Coronary artery (tissue), 2 donors: ENCODE measurements around the gene LIPE.

Source experiments
- DNase-seq: peaks from one replicate; pipeline ENCODE4 v3.0.0-alpha.2; 2017; ENCODE audit warnings: low spot score
- H3K27ac ChIP-seq, 2 donors: fragments of 200-600 bp; sonication (generic); one replicate each; pipeline ENCODE4 v1.5.1; 2016 to 2019
- H3K4me3 ChIP-seq: fragments of 200-600 bp; sonication (generic); 2 replicates; pipeline ENCODE4 v1.5.1; 2016; ENCODE audit warnings: mild to moderate bottlenecking, moderate library complexity
- CTCF ChIP-seq: fragments of 200-600 bp; sonication (generic); IDR thresholded peaks from one replicate; pipeline ENCODE4 v1.5.1; 2019; ENCODE audit warnings: antibody characterized with exemption

Gene LIPE

GRCh38 chr19:42427313-42427712, at the start of gene LIPE:
TSS of gene LIPE (minus strand) at chr19:42427388. CDS start at chr19:42427149, 239 bp downstream.
- no peak for DNase-seq
- TF ChIP-seq CTCF: no peak
- H3K27ac ChIP-seq: no peak within 1 kb of the TSS
- no peak within 1 kb of the TSS for H3K4me3 ChIP-seq

- TF ChIP-seq CTCF: no peak
- Histone ChIP-seq H3K4me3 (no peak overlapping the region), H3K27ac (no peak overlapping the region)
- no peak for DNase-seq
Measured at GRCh38 chr19:42475366-42475765, 48.2 kb upstream of the LIPE start.

GRCh38 chr19:42474743-42475142, 47.6 kb upstream of the LIPE start:
- no peak overlapping the region for H3K27ac ChIP-seq
- no peak overlapping the region for H3K4me3 ChIP-seq
- no peak for TF ChIP-seq CTCF
- DNase-seq: no peak

GRCh38 chr19:42473686-42474085, 46.5 kb upstream of the LIPE start:
- no peak for DNase-seq
- H3K27ac ChIP-seq: no peak overlapping the region
- no peak for TF ChIP-seq CTCF
- no peak overlapping the region for H3K4me3 ChIP-seq

- no peak for TF ChIP-seq CTCF
- no peak for DNase-seq
- Histone ChIP-seq H3K4me3 (no peak overlapping the region), H3K27ac (no peak overlapping the region)
Measured at GRCh38 chr19:42472402-42473147, 45.4 kb upstream of the LIPE start.

GRCh38 chr19:42471554-42472249, 44.5 kb upstream of the LIPE start:
- no peak for DNase-seq
- no peak overlapping the region for H3K27ac ChIP-seq
- H3K4me3 ChIP-seq: no peak overlapping the region
- TF ChIP-seq CTCF: no peak
